GM12878 (cell line): ENCODE results near the gene SCYL1. TPM values are rescaled to one million over a fixed set of nuclear protein-coding genes. Genes with fewer than 3 reads are reported as not detected.

Source experiments
- ATAC-seq: fragments of 200-7000 bp; cut with Tn5 transposase; 3 replicates; pipeline ENCODE4 v1.9.1; 2020; ENCODE audit warnings: mild to moderate bottlenecking, moderate library complexity
- BruUV-seq: library from RNA; stranded (reverse); fragments of 400-500 nt; replicated peaks from 2 replicates; lab custom pipeline; 2021; lab: Mats Ljungman, UMichigan
- CTCF ChIA-PET: fragments of 300-600 bp; sonication (Branson Sonifier 250); formaldehyde crosslinking; extraction: SDS; loops from one replicate; lab custom pipeline; 2021; ENCODE audit warnings: inconsistent platforms; lab: Yijun Ruan, JAX
- POLR2A ChIA-PET: fragments of 350-600 bp; formaldehyde crosslinking; extraction: SDS; loops from one replicate; lab custom pipeline; 2021; ENCODE audit warnings: inconsistent platforms; lab: Charles Lee
- RAD21 ChIA-PET: fragments of 300-600 bp; sonication (Branson Sonifier 250); formaldehyde crosslinking; loops from one replicate; lab custom pipeline; 2023; ENCODE audit warnings: antibody characterized with exemption; ENCODE audit not compliant: unreplicated experiment; lab: Charles Lee
- SMC1A ChIA-PET: fragments of 300-600 bp; sonication (Branson Sonifier 250); formaldehyde crosslinking; loops from one replicate; lab custom pipeline; 2023; ENCODE audit not compliant: unreplicated experiment, uncharacterized antibody; lab: Charles Lee
- DNase-seq: peaks from one replicate; pipeline ENCODE4 v3.0.0-alpha.2; 2011; ENCODE audit warnings: low read depth, low spot score
- FAIRE-seq: peaks from 3 replicates; lab custom pipeline; 2011; peaks lifted over from hg19 to GRCh38; lab: Jason Lieb, UNC
- H2AFZ ChIP-seq: 2 replicates; pipeline ENCODE4 v1.6.0; 2011; ENCODE audit warnings: low read depth, low read length, control low read depth; ENCODE audit not compliant: control insufficient read depth
- H3K27ac ChIP-seq: 2 replicates; pipeline ENCODE4 v1.5.1; 2011; ENCODE audit warnings: control low read depth; ENCODE audit not compliant: control insufficient read depth, insufficient read depth
- H3K27me3 ChIP-seq, 2 experiments: replicated peaks in 1 of 2; 2 replicates each; pipeline versions ENCODE4 v1.6.0 to v1.6.1; 2011; ENCODE audit warnings: low read length in 1 of 2; ENCODE audit not compliant: control insufficient read depth in 2 of 2, insufficient read depth in 2 of 2
- H3K36me3 ChIP-seq, 2 experiments: 2 replicates each; pipeline ENCODE4 v1.5.1; 2011; ENCODE audit warnings: low read length in 1 of 2; ENCODE audit not compliant: control insufficient read depth in 2 of 2, insufficient read depth in 2 of 2
- H3K4me1 ChIP-seq: 2 replicates; pipeline ENCODE4 v1.6.1; 2011; ENCODE audit warnings: mild to moderate bottlenecking, low read length, moderate library complexity, mixed read lengths; ENCODE audit not compliant: control insufficient read depth, insufficient read depth
- H3K4me2 ChIP-seq: 2 replicates; pipeline ENCODE4 v1.6.0; 2011; ENCODE audit warnings: control low read depth; ENCODE audit not compliant: control insufficient read depth, insufficient read depth
- H3K4me3 ChIP-seq: fragments of 200-600 bp; sonication (generic); 2 replicates; pipeline ENCODE4 v1.5.1; 2016
- H3K79me2 ChIP-seq: 2 replicates; pipeline ENCODE4 v1.6.0; 2011; ENCODE audit warnings: low read length; ENCODE audit not compliant: control insufficient read depth, insufficient read depth
- H3K9ac ChIP-seq: 2 replicates; pipeline ENCODE4 v1.8.0; 2011; ENCODE audit warnings: low read length, control low read depth, mixed read lengths; ENCODE audit not compliant: control insufficient read depth, insufficient read depth
- H3K9me3 ChIP-seq: replicated peaks from 3 replicates; pipeline ENCODE4 v1.5.1; 2011; ENCODE audit warnings: mild to moderate bottlenecking, low read length; ENCODE audit not compliant: control insufficient read depth, insufficient read depth
- H4K20me1 ChIP-seq: 2 replicates; pipeline ENCODE4 v1.6.0; 2011; ENCODE audit not compliant: control insufficient read depth, insufficient read depth
- EP300 ChIP-seq, 2 experiments: fragments of 150-350 bp in 1 of 2; IDR thresholded peaks; 2 replicates each; pipeline ENCODE4 v1.6.1; 2011 to 2012; ENCODE audit warnings: low read depth in 2 of 2, low read length in 2 of 2, borderline replicate concordance in 1 of 2, improper control_type of control experiment in 1 of 2, inconsistent platforms in 1 of 2; ENCODE audit not compliant: control insufficient read depth in 1 of 2
- EZH2 ChIP-seq: IDR thresholded peaks from 2 replicates; pipeline ENCODE4 v1.6.1; 2012; ENCODE audit warnings: low read depth, mild to moderate bottlenecking, control low read depth, inconsistent platforms, low read length, borderline replicate concordance; ENCODE audit not compliant: control insufficient read depth
- FOXK2 ChIP-seq: fragments of 450-650 bp; IDR thresholded peaks from 2 replicates; pipeline ENCODE4 v1.6.1; 2017; ENCODE audit warnings: mild to moderate bottlenecking, moderate library complexity
- HDAC6 ChIP-seq: fragments of 200-600 bp; sonication (generic); IDR thresholded peaks from one replicate; pipeline ENCODE4 v1.8.0; 2017; ENCODE audit warnings: antibody characterized with exemption; ENCODE audit not compliant: unreplicated experiment
- HDGF ChIP-seq: fragments of 450-650 bp; IDR thresholded peaks from 2 replicates; pipeline ENCODE4 v1.6.1; 2016; ENCODE audit warnings: antibody characterized with exemption
- IKZF1 ChIP-seq: fragments of 450-650 bp; conservative IDR thresholded peaks from 2 replicates; pipeline ENCODE4 v1.6.1; 2017; ENCODE audit warnings: antibody characterized with exemption, mild to moderate bottlenecking
- NBN ChIP-seq: fragments of 450-650 bp; IDR thresholded peaks from 2 replicates; pipeline ENCODE4 v1.6.1; 2016
- NR2C1 ChIP-seq: fragments of 450-650 bp; IDR thresholded peaks from 2 replicates; pipeline ENCODE4 v1.6.1; 2017; ENCODE audit warnings: antibody characterized with exemption, mild to moderate bottlenecking, moderate library complexity
- SKIL ChIP-seq: fragments of 450-650 bp; IDR thresholded peaks from 2 replicates; pipeline ENCODE4 v1.6.1; 2017; ENCODE audit warnings: mild to moderate bottlenecking, low read depth, inconsistent platforms; ENCODE audit not compliant: poor library complexity, severe bottlenecking
- YBX1 ChIP-seq: fragments of 450-650 bp; IDR thresholded peaks from 2 replicates; pipeline ENCODE4 v1.6.1; 2016; ENCODE audit warnings: antibody characterized with exemption
- ZBTB4 ChIP-seq: fragments of 450-650 bp; formaldehyde crosslinking; IDR thresholded peaks from 2 replicates; pipeline ENCODE4 v1.4.0; 2022; ENCODE audit warnings: mild to moderate bottlenecking, moderate library complexity
- WGBS: methylation state at CpG from one replicate; pipeline ENCODE4 v1.1.6; 2016; ENCODE audit warnings: low lambda C conversion rate; ENCODE audit not compliant: insufficient replicate concordance, insufficient coverage; ENCODE audit errors: missing lambda C conversion rate; 5-methylcytosine and 5-hydroxymethylcytosine counted together
- in situ Hi-C: fragments of 300-500 bp; cut with MboI; formaldehyde crosslinking; loops from 9 replicates; pipeline ENCODE4 v1.14.3; 2018; ENCODE audit warnings: mixed read lengths
- intact Hi-C: fragments of 100-400 bp; cut with micrococcal nuclease; formaldehyde crosslinking; loops from one replicate; pipeline ENCODE4 v1.14.2; 2022; ENCODE audit not compliant: unreplicated experiment
- polyA plus RNA-seq, 11 experiments: library from polyadenylated mRNA; depleted of rRNA in 4 of 11; unstranded in 6 of 11; stranded (reverse) in 5 of 11; fragments of >200 nt; fragmentation: Nextera tagmentation in 4 of 11; fragmentation: Illumina TruSeq in 1 of 11; extraction: Ambion mirVana in 4 of 11; extraction: Trizol in 1 of 11; gene quantifications; 1 replicate in 1 of 11; 2 replicates in 10 of 11; pipeline versions ENCODE4 v1.2.1 to v1.2.3, GENCODE V29; 2011 to 2016; ENCODE audit warnings: inconsistent platforms in 2 of 11, missing spikeins in 2 of 11, low read depth in 1 of 11
- total RNA-seq, 4 experiments: library from RNA; depleted of rRNA in 3 of 4; stranded (reverse); fragments of >200 nt in 3 of 4; fragmentation: Illumina TruSeq in 1 of 4; extraction: Trizol in 1 of 4; gene quantifications; 2 replicates each; pipeline versions ENCODE4 v1.2.1 to v1.2.3, GENCODE V29; 2013 to 2021

Gene SCYL1
- total and polyA plus RNA-seq, 10 of the 15 experiments (the other 5 are each of a cell fraction or from before 2014, with no cell fraction given): 0.80 to 82.7 (median 51.2) TPM

- Histone ChIP-seq H3K9me3 (no peaks in the 10 kb centered on the region), H3K4me3 (no peak overlapping the region), H3K9ac (no peak overlapping the region), H3K4me1 (no peaks in the 10 kb centered on the region), H3K36me3 (no peaks in the 10 kb centered on the region), H3K27ac (no peak overlapping the region), H2AFZ (no peak overlapping the region), H3K79me2 (no peaks in the 10 kb centered on the region), H4K20me1 (no peaks in the 10 kb centered on the region), H3K27me3 (no peaks in the 10 kb centered on the region; a peak in 1 of 4 replicates), H3K4me2 (no peak overlapping the region)
- in situ Hi-C loops (no loop called here), intact Hi-C loops (no loop called here)
- ChIA-PET SMC1A (interaction anchor here (0.9 to 2.6 kb wide), 2 partner anchors 100 to 291 kb away, joined by 3 to 8 read pairs; no protein-coding TSS in a partner anchor), CTCF (interaction anchor here (0.9 to 1.7 kb wide), 3 partner anchors 8 to 241 kb away, joined by 3 to 4 read pairs (median 4); no protein-coding TSS in a partner anchor), RAD21 (no interaction called here), POLR2A (interaction anchor here (1.1 to 1.3 kb wide), 2 partner anchors 13 to 36 kb away, joined by 3 to 4 read pairs; no protein-coding TSS in a partner anchor)
- FAIRE-seq: no peak
- no peak for DNase-seq
- 63% methylated on average over 4 of the region's 5 CpGs for WGBS
- peak; percentile 43; the same call in 2 of the 3 replicates for ATAC-seq
- no TSS peak for BruUV-seq
- TF ChIP-seq YBX1: 0 out of 2 replicates have a peak, but pooled peaks have one; percentile 10
- no peak for TF ChIP-seq SKIL
- no peak for TF ChIP-seq HDAC6
- no peak for TF ChIP-seq IKZF1
- TF ChIP-seq HDGF: 0 out of 2 replicates have a peak, but pooled peaks have one; percentile 17
- TF ChIP-seq FOXK2: no peak
- peak; percentile 24; the same call in 1 of the 2 replicates for TF ChIP-seq NBN
- TF ChIP-seq EP300 (IDR thresholded peaks at IDR 0.05; ENCODE audit: borderline replicate concordance in 1 of 2, control insufficient read depth in 1 of 2, low read depth in 2 of 2, low read length in 2 of 2): no peak
- no peak for TF ChIP-seq NR2C1
- TF ChIP-seq EZH2: no peak
- no peak for TF ChIP-seq ZBTB4 (CRISPR knock-in tag)
Measured at GRCh38 chr11:65516135-65516968, 8.5 kb upstream of the SCYL1 start.
